Thyroid gland (tissue), 4 donors: ENCODE results near the gene ARPC4. TPM values are rescaled to one million over a fixed set of nuclear protein-coding genes. Genes with fewer than 3 reads are reported as not detected.
A peak's percentile ranks its signal among the peaks of the same experiment; 100 is the strongest.

Experiments
- DNase-seq, 2 donors: peaks; one replicate each; pipeline ENCODE4 v3.0.0-alpha.2; 2019
- H3K27ac ChIP-seq, 3 donors: fragments of 200-600 bp; sonication (generic); 1 replicate in 2 of 3; 2 replicates in 1 of 3; pipeline ENCODE4 v1.5.1; 2016 to 2019; ENCODE audit warnings: mild to moderate bottlenecking in 1 of 3, moderate library complexity in 1 of 3
- H3K27me3 ChIP-seq: fragments of 200-600 bp; sonication (generic); one replicate; pipeline ENCODE4 v1.5.1; 2019
- H3K36me3 ChIP-seq, 2 donors: fragments of 200-600 bp; sonication (generic); one replicate each; pipeline ENCODE4 v1.5.1; 2016 to 2019
- H3K4me1 ChIP-seq, 2 donors: fragments of 200-600 bp; sonication (generic); one replicate each; pipeline ENCODE4 v1.5.1; 2017 to 2019
- H3K4me3 ChIP-seq, 3 donors: fragments of 200-600 bp; sonication (generic); replicated peaks in 1 of 3; 1 replicate in 2 of 3; 2 replicates in 1 of 3; pipeline ENCODE4 v1.5.1; 2016; ENCODE audit warnings: mild to moderate bottlenecking in 1 of 3
- H3K9me3 ChIP-seq: fragments of 200-600 bp; sonication (generic); one replicate; pipeline ENCODE4 v1.5.1; 2017
- CTCF ChIP-seq, 6 experiments: fragments of 200-600 bp in 3 of 6; fragments of 450-650 bp in 3 of 6; sonication (generic) in 3 of 6; IDR thresholded peaks; one replicate each; pipeline ENCODE4 v1.5.1; 2016 to 2019; ENCODE audit warnings: antibody characterized with exemption in 6 of 6, mild to moderate bottlenecking in 2 of 6, inconsistent platforms in 1 of 6, moderate library complexity in 1 of 6
- POLR2A ChIP-seq, 2 donors: fragments of 450-650 bp; IDR thresholded peaks; one replicate each; pipeline ENCODE4 v1.6.1; 2017; ENCODE audit warnings: antibody characterized with exemption in 2 of 2, mild to moderate bottlenecking in 2 of 2, moderate library complexity in 1 of 2
- WGBS, 2 donors: methylation state at CpG; one replicate each; pipeline ENCODE4 v1.1.5; 2017; 5-methylcytosine and 5-hydroxymethylcytosine counted together
- intact Hi-C: fragments of 100-400 bp; cut with DNase I; formaldehyde crosslinking; loops from one replicate; pipeline ENCODE4 v1.15.1; 2023
- total RNA-seq, 4 donors: library from RNA; depleted of rRNA; stranded (reverse); fragments of >200 nt; gene quantifications; one replicate each; pipeline ENCODE4 v1.2.3, GENCODE V29; 2016

Gene ARPC4
- total RNA-seq, 4 donors from 2014 or later = 155 to 232 (median 187) TPM

GRCh38 chr3:9747267-9747666 lies 45.6 kb upstream of the ARPC4 start:
- peaks cover 9 to 20% of the 10 kb centered on the region in 2 donors for H3K4me1 ChIP-seq
- H3K36me3 ChIP-seq = peaks cover 53 to 54% of the 10 kb centered on the region in 2 donors
- H3K27ac ChIP-seq = no peak overlapping the region
- no peak for DNase-seq
- H3K4me3 ChIP-seq = no peak overlapping the region
- no peak for TF ChIP-seq CTCF (IDR thresholded peaks at IDR 0.05)
- TF ChIP-seq POLR2A (IDR thresholded peaks at IDR 0.05) = no peak
- no peaks in the 10 kb centered on the region for H3K27me3 ChIP-seq
- WGBS, 2 donors = 95 to 96% methylated on average over 6 to 7 of the region's 8 CpGs
- intact Hi-C loops = no loop called here
- H3K9me3 ChIP-seq = no peaks in the 10 kb centered on the region

- Histone ChIP-seq H3K27ac (no peak overlapping the region), H3K36me3 (peaks cover 46 to 47% of the 10 kb centered on the region in 2 donors), H3K27me3 (no peaks in the 10 kb centered on the region), H3K4me3 (no peak overlapping the region), H3K4me1 (peaks cover 9 to 20% of the 10 kb centered on the region in 2 donors), H3K9me3 (no peaks in the 10 kb centered on the region)
- no peak for DNase-seq
- TF ChIP-seq CTCF (IDR thresholded peaks at IDR 0.05) (no peak), POLR2A (IDR thresholded peaks at IDR 0.05) (no peak)
- 100% methylated on average over 2 of the region's 2 CpGs for WGBS, 2 donors
- intact Hi-C loops = loop anchor here (2.0 kb wide), 1 partner anchor 15 kb away; no protein-coding TSS in a partner anchor
These were observed 44.9 kb upstream of the ARPC4 start for GRCh38 chr3:9748031-9748430.

- peak overlapping the region in 2 of 3 donors; percentile 42 to 65 for H3K4me3 ChIP-seq
- TF ChIP-seq POLR2A (IDR thresholded peaks at IDR 0.05) = no peak
- TF ChIP-seq CTCF (IDR thresholded peaks at IDR 0.05) = no peak
- peak overlapping the region; percentile 76 to 90 (median 82) for H3K27ac ChIP-seq
- DNase-seq = no peak
- peaks cover 34% of the 10 kb centered on the region in 2 donors for H3K36me3 ChIP-seq
- intact Hi-C loops = loop anchor here (2.0 kb wide), 1 partner anchor 16 kb away; no protein-coding TSS in a partner anchor
- no peaks in the 10 kb centered on the region for H3K27me3 ChIP-seq
- WGBS, 2 donors = 7 to 24% methylated on average over 11 to 13 of the region's 19 CpGs
- H3K9me3 ChIP-seq = no peaks in the 10 kb centered on the region
- peaks cover 9 to 20% of the 10 kb centered on the region in 2 donors for H3K4me1 ChIP-seq
These were observed 43.6 kb upstream of the ARPC4 start for GRCh38 chr3:9749296-9749644.

- no peaks in the 10 kb centered on the region for H3K27me3 ChIP-seq
- peak; percentile 99 for DNase-seq
- H3K36me3 ChIP-seq = peaks cover 31 to 33% of the 10 kb centered on the region in 2 donors
- WGBS, 2 donors = 0 to 2% methylated on average over 43 to 58 of the region's 60 CpGs
- H3K9me3 ChIP-seq = no peaks in the 10 kb centered on the region
- intact Hi-C loops = loop anchor here (2.0 kb wide), 1 partner anchor 17 kb away; no protein-coding TSS in a partner anchor
- TF ChIP-seq POLR2A (IDR thresholded peaks at IDR 0.05) = peak in 1 of 2 donors; percentile 66
- no peak for TF ChIP-seq CTCF (IDR thresholded peaks at IDR 0.05)
- H3K4me1 ChIP-seq = peaks cover 9 to 25% of the 10 kb centered on the region in 2 donors
- H3K4me3 ChIP-seq = peak within 1 kb of the TSS; percentile 21 to 65 (median 42)
- peak within 1 kb of the TSS; percentile 76 to 90 (median 82) for H3K27ac ChIP-seq
These were observed 43.0 kb upstream of the ARPC4 start, which contains the start of gene OGG1 for GRCh38 chr3:9749645-9750555. OGG1 (plus strand) TSS chr3:9749952; CDS start chr3:9750287, 335 bp downstream.
